Neural progenitor cell (in vitro differentiated cells): ENCODE measurements around the gene RNU6-7.

ENCODE experiments used
- EZH2 ChIP-seq: fragments of 200-600 bp; sonication (generic); IDR thresholded peaks from 2 replicates; pipeline ENCODE4 v1.6.1; 2017; ENCODE audit warnings: antibody characterized with exemption, mild to moderate bottlenecking, moderate library complexity
- TF ChIP-seq, protein P1 (sequence below): fragments of 200-600 bp; sonication (generic); IDR thresholded peaks from 2 replicates; pipeline ENCODE4 v1.5.1; 2017; ENCODE audit warnings: antibody characterized with exemption, mild to moderate bottlenecking

- TF ChIP-seq EZH2: no peak
- TF ChIP-seq, protein P1, sequence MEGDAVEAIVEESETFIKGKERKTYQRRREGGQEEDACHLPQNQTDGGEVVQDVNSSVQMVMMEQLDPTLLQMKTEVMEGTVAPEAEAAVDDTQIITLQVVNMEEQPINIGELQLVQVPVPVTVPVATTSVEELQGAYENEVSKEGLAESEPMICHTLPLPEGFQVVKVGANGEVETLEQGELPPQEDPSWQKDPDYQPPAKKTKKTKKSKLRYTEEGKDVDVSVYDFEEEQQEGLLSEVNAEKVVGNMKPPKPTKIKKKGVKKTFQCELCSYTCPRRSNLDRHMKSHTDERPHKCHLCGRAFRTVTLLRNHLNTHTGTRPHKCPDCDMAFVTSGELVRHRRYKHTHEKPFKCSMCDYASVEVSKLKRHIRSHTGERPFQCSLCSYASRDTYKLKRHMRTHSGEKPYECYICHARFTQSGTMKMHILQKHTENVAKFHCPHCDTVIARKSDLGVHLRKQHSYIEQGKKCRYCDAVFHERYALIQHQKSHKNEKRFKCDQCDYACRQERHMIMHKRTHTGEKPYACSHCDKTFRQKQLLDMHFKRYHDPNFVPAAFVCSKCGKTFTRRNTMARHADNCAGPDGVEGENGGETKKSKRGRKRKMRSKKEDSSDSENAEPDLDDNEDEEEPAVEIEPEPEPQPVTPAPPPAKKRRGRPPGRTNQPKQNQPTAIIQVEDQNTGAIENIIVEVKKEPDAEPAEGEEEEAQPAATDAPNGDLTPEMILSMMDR: no peak
Observed at GRCh38 chr14:32201816-32202490, at the start of gene RNU6-7.
